Stimulated activated effector memory CD8-positive, alpha-beta T cell treated with anti-CD3 and anti-CD28 coated beads, Interleukin-12 subunit alpha, Interleukin-12 subunit beta, amount 100 ng/mL, for 72 hours (primary cell): ENCODE results near the gene LCAT.

Experiments
- ATAC-seq: fragments of 150-1000 bp; cut with Tn5 transposase; 2 replicates; pipeline ENCODE4 v1.10.0; 2021
- DNase-seq, 2 donors: peaks; one replicate each; pipeline ENCODE4 v3.0.0; 2021 to 2022; ENCODE audit warnings: low spot score in 2 of 2
- H3K27ac Mint-ChIP-seq: one replicate; pipeline ENCODE4 v1.8.0; 2022; ENCODE audit warnings: mild to moderate bottlenecking, mixed read lengths
- H3K36me3 Mint-ChIP-seq: one replicate; pipeline ENCODE4 v1.8.0; 2022; ENCODE audit warnings: mild to moderate bottlenecking, mixed read lengths
- H3K4me1 Mint-ChIP-seq: one replicate; pipeline ENCODE4 v1.8.0; 2022; ENCODE audit warnings: mixed read lengths
- H3K4me3 Mint-ChIP-seq: one replicate; pipeline ENCODE4 v1.8.0; 2022; ENCODE audit warnings: mild to moderate bottlenecking, mixed read lengths
- H3K9me3 Mint-ChIP-seq: one replicate; pipeline ENCODE4 v1.8.0; 2022; ENCODE audit warnings: mixed read lengths

LCAT gene, protein sequence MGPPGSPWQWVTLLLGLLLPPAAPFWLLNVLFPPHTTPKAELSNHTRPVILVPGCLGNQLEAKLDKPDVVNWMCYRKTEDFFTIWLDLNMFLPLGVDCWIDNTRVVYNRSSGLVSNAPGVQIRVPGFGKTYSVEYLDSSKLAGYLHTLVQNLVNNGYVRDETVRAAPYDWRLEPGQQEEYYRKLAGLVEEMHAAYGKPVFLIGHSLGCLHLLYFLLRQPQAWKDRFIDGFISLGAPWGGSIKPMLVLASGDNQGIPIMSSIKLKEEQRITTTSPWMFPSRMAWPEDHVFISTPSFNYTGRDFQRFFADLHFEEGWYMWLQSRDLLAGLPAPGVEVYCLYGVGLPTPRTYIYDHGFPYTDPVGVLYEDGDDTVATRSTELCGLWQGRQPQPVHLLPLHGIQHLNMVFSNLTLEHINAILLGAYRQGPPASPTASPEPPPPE

DNA sequence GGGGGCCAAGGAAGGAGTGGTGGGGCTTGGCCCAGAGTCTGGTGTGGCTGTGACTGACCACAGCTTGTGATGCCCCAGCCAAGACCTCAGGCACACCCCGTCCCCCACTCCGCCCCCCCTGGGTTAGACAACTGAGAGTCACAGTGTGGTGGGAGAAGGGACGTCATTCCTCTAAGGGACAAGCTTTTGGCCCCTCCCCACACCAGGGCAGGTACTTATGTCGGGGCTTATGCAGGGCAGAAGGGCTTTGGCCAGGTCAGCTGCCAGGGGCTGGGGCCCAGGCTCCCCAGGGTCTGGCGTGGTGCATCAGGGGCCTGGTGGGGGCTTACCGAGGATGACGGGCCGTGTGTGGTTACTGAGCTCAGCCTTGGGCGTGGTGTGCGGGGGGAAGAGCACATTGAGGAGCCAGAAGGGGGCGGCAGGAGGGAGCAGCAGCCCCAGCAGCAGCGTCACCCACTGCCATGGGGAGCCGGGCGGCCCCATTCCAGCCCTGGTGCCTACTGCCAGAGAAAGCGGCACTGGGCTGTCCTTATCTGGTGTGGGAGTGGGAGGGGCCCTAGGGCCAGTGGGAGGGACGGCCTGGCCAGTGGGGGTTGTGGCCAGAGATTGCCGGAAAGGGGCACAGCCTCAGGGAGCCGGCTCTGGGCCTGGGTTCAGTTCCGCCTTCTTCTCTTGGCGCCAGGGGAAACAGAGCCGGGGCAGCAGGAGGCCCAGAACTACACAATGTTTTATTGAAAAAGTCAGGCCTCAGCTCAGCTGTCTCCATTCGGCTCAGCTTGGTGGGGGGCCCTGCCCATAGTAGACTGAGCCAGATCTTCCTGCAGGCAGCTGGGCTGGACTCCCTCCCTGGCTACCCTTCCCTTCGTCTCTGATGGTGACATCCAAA, at the start of gene LCAT:
Gene LCAT, minus strand, starts transcription at position 502 of the 886 bp plus-strand sequence. Its CDS starts 19 bp downstream, at position 483.
- H3K4me1 Mint-ChIP-seq: peaks cover 20% of the 10 kb centered on the region
- peaks cover 36% of the 10 kb centered on the region for H3K36me3 Mint-ChIP-seq
- ATAC-seq (no peak), DNase-seq (no peak)
- H3K27ac Mint-ChIP-seq: no peak within 1 kb of the TSS
- H3K9me3 Mint-ChIP-seq: no peaks in the 10 kb centered on the region
- H3K4me3 Mint-ChIP-seq: no peak within 1 kb of the TSS

DNA sequence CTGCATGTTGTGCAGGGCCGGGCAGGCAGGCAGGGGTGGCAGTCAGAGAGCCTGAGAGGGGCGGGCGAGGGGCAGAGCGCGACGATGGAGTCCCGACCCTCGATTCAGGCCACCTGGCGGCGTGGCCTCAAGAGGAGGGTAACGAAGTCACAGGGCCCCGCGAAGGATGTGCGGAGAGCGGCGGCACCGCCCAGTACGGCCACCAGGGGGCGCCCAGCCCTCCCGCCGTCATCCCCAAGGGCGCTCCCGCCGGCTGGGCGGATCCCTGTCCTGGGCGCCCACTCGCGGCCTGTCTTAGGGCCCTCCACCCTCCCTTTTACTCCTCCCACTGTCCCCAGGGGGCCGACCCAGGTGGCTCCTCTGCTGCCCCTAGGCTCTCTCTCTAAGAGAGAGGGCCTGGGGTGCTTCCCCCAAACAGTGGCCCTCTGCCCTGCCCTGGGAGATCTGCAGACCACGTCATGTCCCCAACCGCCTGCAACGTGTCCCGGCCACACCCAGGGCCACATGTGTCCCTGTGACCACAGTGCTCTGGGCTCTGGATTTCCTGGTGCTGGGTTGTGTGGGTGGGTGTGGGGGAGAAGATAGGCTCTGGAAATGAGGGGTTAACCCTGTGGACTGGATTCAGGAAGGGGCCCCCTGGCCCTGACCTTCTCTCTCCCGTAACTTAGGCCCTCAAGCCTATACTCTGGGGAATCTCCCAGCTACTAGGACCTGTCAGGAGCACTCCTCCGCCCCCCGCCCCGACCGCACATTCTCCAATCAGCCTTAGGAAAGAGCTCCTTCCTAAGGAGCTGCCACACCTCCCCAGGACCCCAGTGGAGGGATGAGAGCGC, 49.5 kb upstream of the LCAT start:
- Mint-ChIP-seq H3K9me3 (no peaks in the 10 kb centered on the region), H3K27ac (peak overlapping the region; percentile 89), H3K4me1 (peaks cover 33% of the 10 kb centered on the region), H3K36me3 (no peaks in the 10 kb centered on the region), H3K4me3 (peak overlapping the region; percentile 69)
- DNase-seq (peak; percentile 85 to 93), ATAC-seq (peak; percentile 92)

DNA sequence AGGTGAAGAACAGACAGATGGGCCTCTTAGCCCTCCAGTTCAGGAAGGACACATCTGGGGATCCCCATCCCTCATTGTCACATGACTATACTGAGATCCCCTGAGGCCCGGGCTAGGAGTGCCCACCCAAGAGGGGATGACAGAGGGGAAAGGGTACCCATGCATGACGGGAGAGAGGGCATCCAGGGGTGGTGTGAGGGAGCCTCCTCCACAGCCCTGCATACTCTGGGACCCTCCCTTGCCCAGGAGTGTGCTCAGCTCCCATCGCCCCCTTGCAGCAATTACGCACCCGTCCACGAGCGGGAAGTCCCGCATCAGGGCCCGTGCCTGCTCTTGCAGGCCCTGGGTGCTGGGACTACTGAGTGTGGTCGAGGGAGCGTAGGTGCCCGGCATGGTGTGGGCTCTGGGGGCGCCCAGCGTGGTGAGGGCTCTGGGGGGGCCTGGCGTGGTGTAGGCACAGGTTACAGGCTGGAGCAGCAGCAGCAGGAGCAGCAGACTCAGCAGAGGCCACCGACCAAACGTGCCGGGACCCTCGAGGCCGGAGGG, 48.8 kb upstream of the LCAT start:
- no peak for ATAC-seq
- Mint-ChIP-seq H3K4me3 (peak overlapping the region; percentile 69), H3K36me3 (no peaks in the 10 kb centered on the region), H3K9me3 (no peaks in the 10 kb centered on the region), H3K4me1 (peaks cover 33% of the 10 kb centered on the region), H3K27ac (peak overlapping the region; percentile 89)
- DNase-seq: peak in 1 of 2 donors; percentile 59

DNA sequence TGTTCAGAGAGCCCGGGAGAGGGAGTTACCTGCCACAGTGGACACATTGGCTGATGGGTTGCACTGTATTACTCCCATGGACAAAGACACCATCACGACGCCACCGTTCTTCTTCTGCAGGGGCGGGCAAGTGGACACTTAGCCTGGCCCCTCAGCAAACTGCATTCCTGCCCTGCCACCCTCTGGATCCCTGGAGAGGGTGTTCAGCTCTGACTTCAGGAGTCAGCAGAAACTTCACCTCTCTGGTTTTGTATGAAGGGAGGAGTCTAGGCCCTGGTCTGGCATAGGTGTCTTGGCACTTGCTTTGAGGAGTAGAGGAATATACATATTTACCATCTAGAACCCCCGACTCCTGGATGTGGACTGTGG, 46.1 kb upstream of the LCAT start:
- Mint-ChIP-seq H3K9me3 (no peaks in the 10 kb centered on the region), H3K4me1 (peaks cover 24% of the 10 kb centered on the region), H3K27ac (peak overlapping the region; percentile 73), H3K36me3 (no peaks in the 10 kb centered on the region), H3K4me3 (no peak overlapping the region)
- no peak for DNase-seq
- no peak for ATAC-seq

DNA sequence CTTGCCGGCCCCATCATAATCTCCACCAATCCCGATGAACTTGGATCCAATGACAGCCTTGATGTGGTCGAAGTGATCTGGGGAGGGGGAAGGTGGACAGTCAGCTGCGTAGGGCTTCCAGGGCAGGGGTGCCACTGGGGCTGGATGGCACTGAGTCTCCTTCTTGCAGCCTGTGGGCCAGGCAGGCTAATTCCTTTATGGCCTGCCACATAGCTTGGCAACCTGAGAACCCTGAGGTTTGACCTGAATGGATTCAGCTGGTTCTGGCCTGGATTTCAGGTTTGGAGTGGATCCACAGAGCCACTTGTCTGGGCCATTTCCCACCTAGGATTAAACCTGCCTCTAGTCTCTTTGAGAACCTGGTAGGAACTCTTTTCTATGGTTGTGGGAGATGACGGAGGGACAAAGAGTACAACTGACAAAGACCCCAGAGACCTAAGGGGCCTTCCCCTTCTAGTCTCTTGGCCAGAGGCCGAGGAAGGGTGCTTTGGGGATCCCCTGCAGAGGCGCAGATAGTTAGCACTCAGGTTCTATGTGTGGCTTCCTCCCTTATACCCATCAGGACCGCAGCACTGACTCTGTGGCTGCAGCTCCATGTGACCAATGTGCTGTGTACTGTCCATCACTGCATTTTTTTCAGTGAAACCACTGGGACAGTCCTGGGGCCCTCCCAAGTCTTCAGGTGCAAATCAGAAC, 45.5 kb upstream of the LCAT start:
- no peaks in the 10 kb centered on the region for H3K36me3 Mint-ChIP-seq
- peaks cover 27% of the 10 kb centered on the region for H3K4me1 Mint-ChIP-seq
- DNase-seq: no peak
- H3K9me3 Mint-ChIP-seq: no peaks in the 10 kb centered on the region
- ATAC-seq: no peak
- no peak overlapping the region for H3K4me3 Mint-ChIP-seq
- H3K27ac Mint-ChIP-seq: peak overlapping the region; percentile 73

DNA sequence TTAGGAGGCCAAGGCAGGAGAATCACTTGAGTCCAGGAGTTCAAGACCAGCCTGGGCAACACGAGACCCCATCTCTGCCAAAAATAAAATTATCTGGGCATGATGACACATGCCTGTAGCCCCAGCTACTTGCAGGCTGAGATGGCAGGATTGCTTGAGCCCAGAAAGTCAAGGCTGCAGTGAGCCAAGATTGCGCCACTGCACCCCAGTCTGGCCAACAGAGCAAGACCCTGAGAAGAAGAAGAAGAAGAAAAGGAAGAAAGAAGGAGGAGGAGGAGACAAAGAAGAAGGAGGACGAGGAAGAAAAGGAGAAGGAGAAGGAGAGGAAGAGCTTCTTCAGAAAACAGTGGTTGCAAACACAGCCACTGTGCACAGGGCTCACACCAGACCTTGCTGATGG, 44.8 kb upstream of the LCAT start:
- Mint-ChIP-seq H3K9me3 (no peaks in the 10 kb centered on the region), H3K27ac (peak overlapping the region; percentile 82), H3K4me3 (no peak overlapping the region), H3K4me1 (peaks cover 25% of the 10 kb centered on the region), H3K36me3 (no peaks in the 10 kb centered on the region)
- DNase-seq (no peak), ATAC-seq (no peak)

DNA sequence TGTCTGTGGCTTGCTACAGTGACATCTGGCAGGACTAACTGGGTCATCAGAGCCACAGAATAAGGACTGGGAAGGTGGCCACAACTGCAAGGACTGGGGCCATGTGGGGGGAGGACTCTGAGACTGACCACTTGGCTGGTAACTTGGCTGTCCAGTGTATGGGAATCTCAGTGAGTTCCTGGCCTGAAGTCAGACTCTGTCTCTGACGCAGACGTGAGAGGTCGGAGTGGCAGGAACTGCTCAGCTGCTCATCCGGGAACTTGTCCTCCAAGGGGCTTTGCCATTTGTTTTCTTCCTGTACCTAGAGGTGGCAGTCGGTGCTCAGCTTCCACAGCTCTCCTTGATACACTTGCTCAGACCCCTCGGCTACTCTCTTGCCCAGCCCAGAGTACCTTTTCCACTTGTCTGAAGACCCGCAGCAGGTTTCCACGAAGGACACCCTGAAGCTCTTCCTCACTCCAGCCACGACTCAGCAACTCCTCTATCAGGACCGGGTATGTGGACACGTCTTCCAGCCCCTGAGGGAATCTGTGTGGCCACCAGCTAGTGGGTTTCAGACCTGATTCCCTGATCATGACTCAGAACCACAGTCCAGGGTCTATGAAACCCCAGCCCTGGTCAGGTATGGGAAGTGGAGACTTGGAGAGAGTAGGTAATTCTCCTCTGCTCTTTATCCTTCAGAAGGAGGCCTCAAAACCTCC, 43.7 kb upstream of the LCAT start:
- DNase-seq: no peak

DNA sequence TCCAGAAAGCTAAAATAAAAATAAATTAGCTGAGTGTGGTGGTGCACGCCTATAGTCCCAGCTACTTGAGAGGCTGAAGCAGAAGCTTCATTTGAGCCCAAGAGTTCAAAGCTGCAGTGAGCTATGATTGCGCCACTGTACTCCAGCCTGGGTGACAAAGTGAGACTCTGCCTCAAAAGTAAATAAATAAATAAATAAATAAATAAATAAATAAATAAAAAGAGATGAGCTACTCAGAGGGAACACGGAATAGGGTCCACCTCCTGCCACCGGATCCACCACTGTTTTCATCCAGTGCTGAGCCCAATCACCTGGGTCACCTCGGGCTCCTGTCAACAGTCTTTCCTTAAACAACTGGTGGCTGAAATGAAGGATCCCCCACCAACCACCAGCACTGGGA, 43.0 kb upstream of the LCAT start:
- no peaks in the 10 kb centered on the region for H3K36me3 Mint-ChIP-seq
- peaks cover 18% of the 10 kb centered on the region for H3K4me1 Mint-ChIP-seq
- DNase-seq (no peak), ATAC-seq (no peak)
- H3K4me3 Mint-ChIP-seq: no peak overlapping the region
- H3K27ac Mint-ChIP-seq: no peak overlapping the region
- no peaks in the 10 kb centered on the region for H3K9me3 Mint-ChIP-seq

More for the DNA sequence above, 43.7 kb upstream of the LCAT start:
- peaks cover 22% of the 10 kb centered on the region for H3K4me1 Mint-ChIP-seq
- ATAC-seq: no peak
- peak overlapping the region; percentile 82 for H3K27ac Mint-ChIP-seq
- no peak overlapping the region for H3K4me3 Mint-ChIP-seq
- H3K9me3 Mint-ChIP-seq: no peaks in the 10 kb centered on the region
- H3K36me3 Mint-ChIP-seq: no peaks in the 10 kb centered on the region

DNA sequence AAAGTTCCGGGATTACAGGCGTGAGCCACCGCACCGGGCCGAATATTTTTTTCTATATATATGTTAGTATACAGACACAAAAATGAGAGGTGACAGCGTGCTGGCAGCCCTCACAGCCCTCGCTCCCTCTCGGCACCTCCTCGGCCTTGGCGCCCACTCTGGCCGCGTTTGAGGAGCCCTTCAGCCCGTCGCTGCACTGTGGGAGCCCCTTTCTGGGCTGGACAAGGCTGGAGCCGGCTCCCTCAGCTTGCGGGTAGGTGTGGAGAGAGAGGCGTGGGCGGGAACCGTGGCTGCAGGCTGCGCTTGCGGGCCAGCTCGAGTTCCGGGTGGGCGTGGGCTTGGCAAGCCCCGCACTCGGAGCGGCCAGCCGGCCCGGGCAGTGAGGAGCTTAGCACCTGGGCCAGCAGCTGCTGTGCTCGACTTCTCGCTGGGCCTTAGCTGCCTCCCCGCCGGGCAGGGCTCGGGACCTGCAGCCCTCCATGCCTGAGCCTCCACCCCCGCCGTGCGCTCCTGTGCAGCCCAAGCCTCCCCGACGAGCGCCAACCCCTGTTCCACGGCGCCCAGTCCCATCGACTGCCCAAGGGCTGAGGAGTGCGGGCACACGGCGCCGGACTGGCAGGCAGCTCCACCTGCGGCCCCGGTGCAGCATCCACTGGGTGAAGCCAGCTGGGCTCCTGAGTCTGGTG, 38.2 kb upstream of the LCAT start:
- no peak overlapping the region for H3K4me3 Mint-ChIP-seq
- H3K27ac Mint-ChIP-seq: no peak overlapping the region
- no peak for DNase-seq
- no peaks in the 10 kb centered on the region for H3K9me3 Mint-ChIP-seq
- no peaks in the 10 kb centered on the region for H3K36me3 Mint-ChIP-seq
- no peak for ATAC-seq
- peaks cover 13% of the 10 kb centered on the region for H3K4me1 Mint-ChIP-seq

DNA sequence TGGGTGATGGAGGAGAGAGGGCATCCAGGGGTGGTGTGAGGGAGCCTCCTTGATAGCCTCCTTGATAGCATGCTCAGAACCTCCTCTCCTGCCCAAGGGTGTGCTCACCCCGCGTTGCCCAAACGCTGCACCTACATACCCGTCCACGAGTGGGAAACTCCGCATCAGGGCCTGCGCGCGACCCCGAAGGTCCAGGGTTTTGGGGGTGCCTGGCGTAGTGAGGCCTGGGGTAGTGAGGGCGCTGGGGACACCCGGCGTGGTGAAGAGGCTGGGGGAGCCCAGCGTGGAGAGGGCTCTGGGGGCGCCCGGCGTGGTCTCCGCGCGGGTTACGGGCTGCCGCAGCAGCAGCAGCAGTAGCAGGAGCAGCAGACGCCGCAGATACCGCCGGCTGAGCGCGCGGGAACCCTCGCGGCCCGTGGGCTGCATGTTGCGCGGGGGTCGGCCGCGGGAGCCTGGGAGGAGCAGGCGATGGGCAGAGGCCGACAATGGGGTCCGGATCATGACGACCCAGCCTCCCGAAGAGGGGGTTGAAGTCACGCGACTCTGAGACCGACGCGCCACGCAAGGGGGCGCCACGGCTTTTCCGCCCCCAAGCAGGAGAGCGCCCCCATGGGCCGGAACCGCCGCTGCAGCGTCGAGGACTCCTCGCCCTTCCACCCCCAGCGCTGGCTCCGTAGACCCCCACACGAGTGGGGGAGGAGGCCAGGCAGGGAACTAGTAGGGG, 36.2 kb upstream of the LCAT start, which contains the start of gene DPEP3:
Gene DPEP3, minus strand, starts transcription at position 545 of the 724 bp plus-strand sequence. Its CDS starts 119 bp downstream, at position 426.
- H3K36me3 Mint-ChIP-seq: no peaks in the 10 kb centered on the region
- H3K27ac Mint-ChIP-seq: no peak within 1 kb of the TSS
- H3K4me1 Mint-ChIP-seq: peaks cover 20% of the 10 kb centered on the region
- ATAC-seq (no peak), DNase-seq (no peak)
- no peaks in the 10 kb centered on the region for H3K9me3 Mint-ChIP-seq
- no peak within 1 kb of the TSS for H3K4me3 Mint-ChIP-seq

DNA sequence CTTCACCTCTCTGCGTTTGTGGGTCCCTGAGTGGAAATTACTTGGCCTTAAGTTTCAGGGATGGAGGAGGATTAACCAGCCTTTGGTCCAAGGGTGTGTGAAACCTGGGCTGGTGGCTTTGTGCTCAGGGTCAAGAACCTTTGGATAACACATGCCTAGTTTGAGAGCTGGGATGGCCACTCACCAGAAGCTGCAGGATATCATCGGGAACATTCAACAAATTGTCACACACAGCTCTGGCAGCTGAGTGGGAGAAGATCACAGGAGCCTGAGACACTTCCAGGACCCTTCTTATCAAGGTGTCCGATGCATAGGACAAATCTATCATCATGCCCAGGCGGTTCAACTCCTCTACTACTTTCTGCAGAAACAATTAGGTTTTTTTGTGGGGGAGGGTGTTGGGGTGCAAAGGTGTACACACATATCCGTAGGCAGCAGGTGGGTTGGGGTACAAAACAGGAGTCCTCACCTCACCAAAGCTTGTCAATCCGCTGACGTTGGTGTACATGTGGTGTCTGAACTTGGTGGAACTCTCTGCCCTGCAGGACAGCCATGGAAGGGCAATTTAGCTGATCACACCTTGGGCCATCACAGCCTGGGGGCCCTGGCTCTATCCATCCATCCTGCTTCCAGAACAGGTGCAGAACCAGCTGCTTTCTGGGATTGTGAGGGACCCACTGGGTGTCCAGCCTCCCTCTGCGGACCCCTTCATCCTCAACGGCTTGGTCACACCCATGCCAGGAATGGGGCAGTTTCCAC, 33.7 kb upstream of the LCAT start:
- DNase-seq (no peak), ATAC-seq (no peak)
- H3K4me1 Mint-ChIP-seq: peaks cover 7% of the 10 kb centered on the region
- no peaks in the 10 kb centered on the region for H3K36me3 Mint-ChIP-seq
- H3K4me3 Mint-ChIP-seq: no peak overlapping the region
- no peaks in the 10 kb centered on the region for H3K9me3 Mint-ChIP-seq
- no peak overlapping the region for H3K27ac Mint-ChIP-seq

DNA sequence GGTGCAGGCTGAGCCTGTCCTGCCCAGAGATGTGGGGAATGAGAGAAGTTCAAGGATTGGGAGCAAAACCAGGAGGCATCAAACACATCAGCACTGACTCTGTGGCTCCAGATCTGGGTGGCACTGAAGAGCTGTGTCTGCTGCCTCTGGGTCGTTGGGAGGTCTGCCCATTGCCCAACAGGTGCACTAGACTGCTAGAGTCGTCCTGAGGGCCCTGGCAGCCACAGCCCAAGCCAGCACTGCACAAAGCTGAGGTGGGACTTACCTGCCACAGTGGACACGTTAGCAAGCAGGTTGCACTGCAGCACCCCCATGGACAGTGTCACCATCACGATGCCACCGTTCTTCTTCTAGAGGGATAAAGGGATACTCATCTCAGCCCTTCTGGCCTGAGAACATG, 33.1 kb upstream of the LCAT start:
- Mint-ChIP-seq H3K9me3 (no peaks in the 10 kb centered on the region), H3K4me3 (no peak overlapping the region), H3K4me1 (peaks cover 7% of the 10 kb centered on the region), H3K27ac (no peak overlapping the region), H3K36me3 (no peaks in the 10 kb centered on the region)
- peak; percentile 12 for ATAC-seq
- DNase-seq: no peak
